WTC11 (cell line): ENCODE measurements around the gene EPHA2. TPM values are rescaled to one million over a fixed set of nuclear protein-coding genes. Genes with fewer than 3 reads are reported as not detected.

Experiments used
- ATAC-seq: fragments of 200-7000 bp; cut with Tn5 transposase; 2 replicates; pipeline ENCODE4 v1.10.0; 2021; ENCODE audit warnings: mild to moderate bottlenecking, moderate library complexity
- CTCF ChIA-PET: fragments of 300-600 bp; sonication (Branson Sonifier 250); formaldehyde crosslinking; loops from one replicate; lab custom pipeline; 2021; ENCODE audit warnings: antibody characterized with exemption; lab: Charles Lee
- POLR2A ChIA-PET: fragments of 350-600 bp; sonication (Branson Sonifier 250); formaldehyde crosslinking; loops from one replicate; lab custom pipeline; 2021; ENCODE audit warnings: antibody characterized with exemption; lab: Charles Lee
- DNase-seq: peaks from one replicate; pipeline ENCODE4 v3.0.0; 2021; ENCODE audit warnings: low spot score
- H3K27ac Mint-ChIP-seq: 2 replicates; pipeline ENCODE4 v1.8.0; 2021; ENCODE audit warnings: mixed read lengths
- H3K27me3 Mint-ChIP-seq: 2 replicates; pipeline ENCODE4 v1.8.0; 2021; ENCODE audit warnings: low read depth, mild to moderate bottlenecking, moderate library complexity, mixed read lengths
- H3K36me3 Mint-ChIP-seq: 2 replicates; pipeline ENCODE4 v1.8.0; 2021; ENCODE audit warnings: mixed read lengths
- H3K4me1 Mint-ChIP-seq: 2 replicates; pipeline ENCODE4 v1.8.0; 2022; ENCODE audit warnings: mixed read lengths
- H3K4me3 Mint-ChIP-seq: 2 replicates; pipeline ENCODE4 v1.8.0; 2021; ENCODE audit warnings: mild to moderate bottlenecking, moderate library complexity, mixed read lengths
- H3K9me3 Mint-ChIP-seq: 2 replicates; pipeline ENCODE4 v1.8.0; 2021; ENCODE audit warnings: mixed read lengths
- EMX1 ChIP-seq: fragments of 250-450 bp; sonication (Bioruptor Pico); IDR thresholded peaks from 2 replicates; pipeline ENCODE4 v1.8.0; 2021; ENCODE audit warnings: mild to moderate bottlenecking
- NFATC4 ChIP-seq: fragments of 250-450 bp; sonication (Bioruptor Pico); IDR thresholded peaks from 2 replicates; pipeline ENCODE4 v1.9.0; 2021; ENCODE audit warnings: mild to moderate bottlenecking
- NFYB ChIP-seq: sonication (generic); formaldehyde crosslinking; conservative IDR thresholded peaks from 2 replicates; pipeline ENCODE4 v1.8.0; 2022; ENCODE audit warnings: low read depth, missing genetic modification reagents
- SMAD3 ChIP-seq: sonication (generic); formaldehyde crosslinking; IDR thresholded peaks from 2 replicates; pipeline ENCODE4 v1.8.0; 2022; ENCODE audit warnings: missing genetic modification reagents, mild to moderate bottlenecking, borderline replicate concordance
- TEAD4 ChIP-seq: sonication (generic); formaldehyde crosslinking; IDR thresholded peaks from 2 replicates; pipeline ENCODE4 v1.8.0; 2022; ENCODE audit warnings: mild to moderate bottlenecking, missing genetic modification reagents
- TP53 ChIP-seq: sonication (generic); formaldehyde crosslinking; IDR thresholded peaks from 2 replicates; pipeline ENCODE4 v1.8.1; 2023; ENCODE audit warnings: mild to moderate bottlenecking, missing genetic modification reagents
- ZNF317 ChIP-seq: sonication (generic); formaldehyde crosslinking; IDR thresholded peaks from 2 replicates; pipeline ENCODE4 v1.8.1; 2023; ENCODE audit warnings: low read depth, mild to moderate bottlenecking, moderate library complexity, missing genetic modification reagents, borderline replicate concordance
- ZNF423 ChIP-seq: fragments of 250-450 bp; sonication (Bioruptor Pico); IDR thresholded peaks from 2 replicates; pipeline ENCODE4 v2.1.2; 2022; ENCODE audit warnings: mild to moderate bottlenecking, moderate library complexity
- ZNF671 ChIP-seq: fragments of 250-450 bp; sonication (Bioruptor Pico); IDR thresholded peaks from 2 replicates; pipeline ENCODE4 v1.8.0; 2021; ENCODE audit warnings: mild to moderate bottlenecking
- total RNA-seq: library from RNA; stranded (reverse); gene quantifications from 3 replicates; pipeline ENCODE4 v1.2.3, GENCODE V29; 2021
- TF ChIP-seq, protein P1 (sequence below): fragments of 250-450 bp; sonication (Bioruptor Pico); IDR thresholded peaks from 2 replicates; pipeline ENCODE4 v1.9.0; 2021; ENCODE audit warnings: mild to moderate bottlenecking
- TF ChIP-seq, protein P2 (sequence below): sonication (generic); formaldehyde crosslinking; conservative IDR thresholded peaks from 2 replicates; pipeline ENCODE4 v1.8.1; 2022; ENCODE audit warnings: mild to moderate bottlenecking, missing genetic modification reagents
- TF ChIP-seq, protein P3 (sequence below): sonication (generic); formaldehyde crosslinking; IDR thresholded peaks from 2 replicates; pipeline ENCODE4 v1.8.0; 2022; ENCODE audit warnings: missing genetic modification reagents
- TF ChIP-seq, protein P4 (sequence below): sonication (generic); formaldehyde crosslinking; IDR thresholded peaks from 2 replicates; pipeline ENCODE4 v1.8.1; 2022; ENCODE audit warnings: mild to moderate bottlenecking, missing genetic modification reagents, moderate library complexity, borderline replicate concordance
- TF ChIP-seq, protein P5 (sequence below): sonication (generic); formaldehyde crosslinking; IDR thresholded peaks from 2 replicates; pipeline ENCODE4 v1.8.1; 2022; ENCODE audit warnings: low read depth, missing genetic modification reagents, borderline replicate concordance
- TF ChIP-seq, protein P6 (sequence below): sonication (generic); formaldehyde crosslinking; IDR thresholded peaks from 2 replicates; pipeline ENCODE4 v1.8.1; 2023; ENCODE audit warnings: mild to moderate bottlenecking, missing genetic modification reagents, moderate library complexity
- TF ChIP-seq, protein P7 (sequence below): sonication (generic); formaldehyde crosslinking; IDR thresholded peaks from 2 replicates; pipeline ENCODE4 v1.8.1; 2023; ENCODE audit warnings: mild to moderate bottlenecking, missing genetic modification reagents, borderline replicate concordance
- TF ChIP-seq, protein P8 (sequence below): sonication (generic); formaldehyde crosslinking; IDR thresholded peaks from 2 replicates; pipeline ENCODE4 v1.8.0; 2022; ENCODE audit warnings: mild to moderate bottlenecking, missing genetic modification reagents

The EPHA2 gene
- total RNA-seq, 1 experiment from 2014 or later: 44.4 TPM

DNA sequence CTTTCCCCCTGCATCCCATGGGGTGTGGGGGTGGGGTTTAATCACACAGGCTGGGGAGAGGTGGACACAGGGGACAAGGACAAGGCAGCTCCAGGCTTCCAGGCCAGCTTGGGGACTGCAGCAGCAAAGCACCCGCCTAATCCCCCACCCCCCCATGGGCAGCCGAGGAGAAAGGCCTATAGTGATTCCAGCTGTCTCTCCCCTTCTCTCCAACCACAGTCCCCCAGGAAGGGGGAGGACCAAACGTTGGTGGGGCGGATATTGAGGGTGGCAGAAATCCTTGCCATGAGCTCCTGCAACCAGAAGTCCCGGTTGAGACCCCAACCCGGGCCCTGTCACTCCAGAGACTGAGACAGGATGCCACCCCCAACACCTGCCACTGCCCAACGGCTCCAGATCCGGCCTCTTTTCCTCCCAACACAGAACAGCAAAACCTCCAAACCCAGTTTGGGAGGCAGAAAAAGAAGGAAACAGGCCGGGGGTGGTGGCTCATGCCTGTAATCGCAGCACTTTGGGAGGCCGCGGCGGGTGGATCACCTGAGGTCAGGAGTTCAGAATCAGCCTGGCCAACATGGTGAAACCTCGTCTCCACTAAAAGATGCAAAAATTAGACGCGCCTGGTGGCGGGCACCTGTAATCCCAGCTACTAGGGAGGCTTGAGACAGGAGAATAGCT is 1.7 kb downstream of the EPHA2 start (continued):
- TF ChIP-seq, protein P1, sequence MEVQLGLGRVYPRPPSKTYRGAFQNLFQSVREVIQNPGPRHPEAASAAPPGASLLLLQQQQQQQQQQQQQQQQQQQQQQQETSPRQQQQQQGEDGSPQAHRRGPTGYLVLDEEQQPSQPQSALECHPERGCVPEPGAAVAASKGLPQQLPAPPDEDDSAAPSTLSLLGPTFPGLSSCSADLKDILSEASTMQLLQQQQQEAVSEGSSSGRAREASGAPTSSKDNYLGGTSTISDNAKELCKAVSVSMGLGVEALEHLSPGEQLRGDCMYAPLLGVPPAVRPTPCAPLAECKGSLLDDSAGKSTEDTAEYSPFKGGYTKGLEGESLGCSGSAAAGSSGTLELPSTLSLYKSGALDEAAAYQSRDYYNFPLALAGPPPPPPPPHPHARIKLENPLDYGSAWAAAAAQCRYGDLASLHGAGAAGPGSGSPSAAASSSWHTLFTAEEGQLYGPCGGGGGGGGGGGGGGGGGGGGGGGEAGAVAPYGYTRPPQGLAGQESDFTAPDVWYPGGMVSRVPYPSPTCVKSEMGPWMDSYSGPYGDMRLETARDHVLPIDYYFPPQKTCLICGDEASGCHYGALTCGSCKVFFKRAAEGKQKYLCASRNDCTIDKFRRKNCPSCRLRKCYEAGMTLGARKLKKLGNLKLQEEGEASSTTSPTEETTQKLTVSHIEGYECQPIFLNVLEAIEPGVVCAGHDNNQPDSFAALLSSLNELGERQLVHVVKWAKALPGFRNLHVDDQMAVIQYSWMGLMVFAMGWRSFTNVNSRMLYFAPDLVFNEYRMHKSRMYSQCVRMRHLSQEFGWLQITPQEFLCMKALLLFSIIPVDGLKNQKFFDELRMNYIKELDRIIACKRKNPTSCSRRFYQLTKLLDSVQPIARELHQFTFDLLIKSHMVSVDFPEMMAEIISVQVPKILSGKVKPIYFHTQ (CRISPR knock-in tag): no peak
- no peak for TF ChIP-seq ZNF671 (CRISPR knock-in tag)

DNA sequence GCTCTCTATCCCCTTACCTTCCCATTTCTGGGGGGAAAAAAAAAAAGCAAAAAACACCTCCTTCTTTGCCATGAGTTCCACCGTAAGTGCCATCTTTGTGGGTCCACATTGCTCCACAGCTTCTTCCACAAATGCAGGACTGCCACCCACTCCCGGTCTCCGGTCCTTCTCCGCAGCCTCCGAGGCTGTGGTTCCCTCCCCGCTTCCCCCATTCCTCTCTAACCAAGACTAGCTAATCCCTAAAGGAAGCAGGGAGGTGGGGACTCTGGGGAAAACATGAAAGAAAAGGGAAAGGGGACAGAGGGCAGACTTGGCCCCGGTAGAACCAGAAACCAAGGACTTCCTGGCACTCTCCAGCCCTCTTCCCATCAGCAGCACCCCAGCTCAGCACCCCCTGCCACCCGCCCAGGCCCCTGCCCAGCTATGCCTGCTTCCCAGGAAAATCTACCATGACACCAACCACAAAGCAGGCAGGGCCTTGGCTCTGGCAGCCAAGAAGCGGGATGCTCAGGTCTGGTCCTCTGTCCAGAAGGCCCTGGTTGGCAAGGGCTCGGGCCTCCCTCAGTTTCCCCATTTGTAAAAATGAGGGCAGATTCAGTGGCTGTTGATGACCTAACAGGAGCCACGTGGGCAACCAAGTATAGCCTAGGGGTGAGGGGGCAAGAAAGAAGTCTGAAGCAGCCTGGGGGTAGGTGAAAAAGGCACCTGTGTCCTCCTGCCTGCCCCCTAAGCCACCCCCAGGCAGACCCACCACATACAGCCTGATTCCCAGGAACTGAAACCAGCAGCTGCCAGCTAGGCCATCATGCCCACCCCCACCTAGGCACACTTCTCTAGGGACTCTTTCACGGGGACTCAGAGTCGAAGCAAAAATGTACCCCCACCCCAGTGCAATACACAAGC is 2.5 kb downstream of the EPHA2 start:
- DNase-seq (no peak), ATAC-seq (no peak; the same call in 1 of the 2 replicates)
- Mint-ChIP-seq H3K4me1 (peaks cover 48% of the 10 kb centered on the region), H3K27me3 (no peaks in the 10 kb centered on the region), H3K36me3 (peaks cover 14% of the 10 kb centered on the region), H3K4me3 (peak overlapping the region; percentile 86), H3K9me3 (no peaks in the 10 kb centered on the region), H3K27ac (peak overlapping the region; percentile 82)
- CTCF ChIA-PET: interaction anchor here (0.7 to 14.1 kb wide), 7 partner anchors 9 to 80 kb away, joined by 3 to 204 read pairs (median 4); partner anchors contain the start of gene FAM131C
- POLR2A ChIA-PET: interaction anchor here (0.6 to 4.4 kb wide), 5 partner anchors 8 to 86 kb away, joined by 3 to 31 read pairs (median 6); no protein-coding TSS in a partner anchor
- TF ChIP-seq ZNF423 (CRISPR knock-in tag): no peak
- no peak for TF ChIP-seq ZNF317 (CRISPR knock-in tag)
- TF ChIP-seq, protein P2, sequence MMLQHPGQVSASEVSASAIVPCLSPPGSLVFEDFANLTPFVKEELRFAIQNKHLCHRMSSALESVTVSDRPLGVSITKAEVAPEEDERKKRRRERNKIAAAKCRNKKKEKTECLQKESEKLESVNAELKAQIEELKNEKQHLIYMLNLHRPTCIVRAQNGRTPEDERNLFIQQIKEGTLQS (CRISPR knock-in tag): no peak
- TF ChIP-seq NFATC4 (CRISPR knock-in tag): no peak
- TF ChIP-seq SMAD3: no peak
- no peak for TF ChIP-seq NFYB (CRISPR knock-in tag)
- TF ChIP-seq, protein P3, sequence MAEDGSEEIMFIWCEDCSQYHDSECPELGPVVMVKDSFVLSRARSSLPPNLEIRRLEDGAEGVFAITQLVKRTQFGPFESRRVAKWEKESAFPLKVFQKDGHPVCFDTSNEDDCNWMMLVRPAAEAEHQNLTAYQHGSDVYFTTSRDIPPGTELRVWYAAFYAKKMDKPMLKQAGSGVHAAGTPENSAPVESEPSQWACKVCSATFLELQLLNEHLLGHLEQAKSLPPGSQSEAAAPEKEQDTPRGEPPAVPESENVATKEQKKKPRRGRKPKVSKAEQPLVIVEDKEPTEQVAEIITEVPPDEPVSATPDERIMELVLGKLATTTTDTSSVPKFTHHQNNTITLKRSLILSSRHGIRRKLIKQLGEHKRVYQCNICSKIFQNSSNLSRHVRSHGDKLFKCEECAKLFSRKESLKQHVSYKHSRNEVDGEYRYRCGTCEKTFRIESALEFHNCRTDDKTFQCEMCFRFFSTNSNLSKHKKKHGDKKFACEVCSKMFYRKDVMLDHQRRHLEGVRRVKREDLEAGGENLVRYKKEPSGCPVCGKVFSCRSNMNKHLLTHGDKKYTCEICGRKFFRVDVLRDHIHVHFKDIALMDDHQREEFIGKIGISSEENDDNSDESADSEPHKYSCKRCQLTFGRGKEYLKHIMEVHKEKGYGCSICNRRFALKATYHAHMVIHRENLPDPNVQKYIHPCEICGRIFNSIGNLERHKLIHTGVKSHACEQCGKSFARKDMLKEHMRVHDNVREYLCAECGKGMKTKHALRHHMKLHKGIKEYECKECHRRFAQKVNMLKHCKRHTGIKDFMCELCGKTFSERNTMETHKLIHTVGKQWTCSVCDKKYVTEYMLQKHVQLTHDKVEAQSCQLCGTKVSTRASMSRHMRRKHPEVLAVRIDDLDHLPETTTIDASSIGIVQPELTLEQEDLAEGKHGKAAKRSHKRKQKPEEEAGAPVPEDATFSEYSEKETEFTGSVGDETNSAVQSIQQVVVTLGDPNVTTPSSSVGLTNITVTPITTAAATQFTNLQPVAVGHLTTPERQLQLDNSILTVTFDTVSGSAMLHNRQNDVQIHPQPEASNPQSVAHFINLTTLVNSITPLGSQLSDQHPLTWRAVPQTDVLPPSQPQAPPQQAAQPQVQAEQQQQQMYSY (CRISPR knock-in tag): no peak
- TF ChIP-seq, protein P4, sequence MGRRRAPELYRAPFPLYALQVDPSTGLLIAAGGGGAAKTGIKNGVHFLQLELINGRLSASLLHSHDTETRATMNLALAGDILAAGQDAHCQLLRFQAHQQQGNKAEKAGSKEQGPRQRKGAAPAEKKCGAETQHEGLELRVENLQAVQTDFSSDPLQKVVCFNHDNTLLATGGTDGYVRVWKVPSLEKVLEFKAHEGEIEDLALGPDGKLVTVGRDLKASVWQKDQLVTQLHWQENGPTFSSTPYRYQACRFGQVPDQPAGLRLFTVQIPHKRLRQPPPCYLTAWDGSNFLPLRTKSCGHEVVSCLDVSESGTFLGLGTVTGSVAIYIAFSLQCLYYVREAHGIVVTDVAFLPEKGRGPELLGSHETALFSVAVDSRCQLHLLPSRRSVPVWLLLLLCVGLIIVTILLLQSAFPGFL: no peak
- TF ChIP-seq, protein P5, sequence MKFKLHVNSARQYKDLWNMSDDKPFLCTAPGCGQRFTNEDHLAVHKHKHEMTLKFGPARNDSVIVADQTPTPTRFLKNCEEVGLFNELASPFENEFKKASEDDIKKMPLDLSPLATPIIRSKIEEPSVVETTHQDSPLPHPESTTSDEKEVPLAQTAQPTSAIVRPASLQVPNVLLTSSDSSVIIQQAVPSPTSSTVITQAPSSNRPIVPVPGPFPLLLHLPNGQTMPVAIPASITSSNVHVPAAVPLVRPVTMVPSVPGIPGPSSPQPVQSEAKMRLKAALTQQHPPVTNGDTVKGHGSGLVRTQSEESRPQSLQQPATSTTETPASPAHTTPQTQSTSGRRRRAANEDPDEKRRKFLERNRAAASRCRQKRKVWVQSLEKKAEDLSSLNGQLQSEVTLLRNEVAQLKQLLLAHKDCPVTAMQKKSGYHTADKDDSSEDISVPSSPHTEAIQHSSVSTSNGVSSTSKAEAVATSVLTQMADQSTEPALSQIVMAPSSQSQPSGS (CRISPR knock-in tag): no peak
- TF ChIP-seq, protein P6, sequence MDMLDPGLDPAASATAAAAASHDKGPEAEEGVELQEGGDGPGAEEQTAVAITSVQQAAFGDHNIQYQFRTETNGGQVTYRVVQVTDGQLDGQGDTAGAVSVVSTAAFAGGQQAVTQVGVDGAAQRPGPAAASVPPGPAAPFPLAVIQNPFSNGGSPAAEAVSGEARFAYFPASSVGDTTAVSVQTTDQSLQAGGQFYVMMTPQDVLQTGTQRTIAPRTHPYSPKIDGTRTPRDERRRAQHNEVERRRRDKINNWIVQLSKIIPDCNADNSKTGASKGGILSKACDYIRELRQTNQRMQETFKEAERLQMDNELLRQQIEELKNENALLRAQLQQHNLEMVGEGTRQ (CRISPR knock-in tag): no peak
- no peak for TF ChIP-seq TP53 (CRISPR knock-in tag)
- no peak for TF ChIP-seq TEAD4 (CRISPR knock-in tag)
- TF ChIP-seq, protein P7, sequence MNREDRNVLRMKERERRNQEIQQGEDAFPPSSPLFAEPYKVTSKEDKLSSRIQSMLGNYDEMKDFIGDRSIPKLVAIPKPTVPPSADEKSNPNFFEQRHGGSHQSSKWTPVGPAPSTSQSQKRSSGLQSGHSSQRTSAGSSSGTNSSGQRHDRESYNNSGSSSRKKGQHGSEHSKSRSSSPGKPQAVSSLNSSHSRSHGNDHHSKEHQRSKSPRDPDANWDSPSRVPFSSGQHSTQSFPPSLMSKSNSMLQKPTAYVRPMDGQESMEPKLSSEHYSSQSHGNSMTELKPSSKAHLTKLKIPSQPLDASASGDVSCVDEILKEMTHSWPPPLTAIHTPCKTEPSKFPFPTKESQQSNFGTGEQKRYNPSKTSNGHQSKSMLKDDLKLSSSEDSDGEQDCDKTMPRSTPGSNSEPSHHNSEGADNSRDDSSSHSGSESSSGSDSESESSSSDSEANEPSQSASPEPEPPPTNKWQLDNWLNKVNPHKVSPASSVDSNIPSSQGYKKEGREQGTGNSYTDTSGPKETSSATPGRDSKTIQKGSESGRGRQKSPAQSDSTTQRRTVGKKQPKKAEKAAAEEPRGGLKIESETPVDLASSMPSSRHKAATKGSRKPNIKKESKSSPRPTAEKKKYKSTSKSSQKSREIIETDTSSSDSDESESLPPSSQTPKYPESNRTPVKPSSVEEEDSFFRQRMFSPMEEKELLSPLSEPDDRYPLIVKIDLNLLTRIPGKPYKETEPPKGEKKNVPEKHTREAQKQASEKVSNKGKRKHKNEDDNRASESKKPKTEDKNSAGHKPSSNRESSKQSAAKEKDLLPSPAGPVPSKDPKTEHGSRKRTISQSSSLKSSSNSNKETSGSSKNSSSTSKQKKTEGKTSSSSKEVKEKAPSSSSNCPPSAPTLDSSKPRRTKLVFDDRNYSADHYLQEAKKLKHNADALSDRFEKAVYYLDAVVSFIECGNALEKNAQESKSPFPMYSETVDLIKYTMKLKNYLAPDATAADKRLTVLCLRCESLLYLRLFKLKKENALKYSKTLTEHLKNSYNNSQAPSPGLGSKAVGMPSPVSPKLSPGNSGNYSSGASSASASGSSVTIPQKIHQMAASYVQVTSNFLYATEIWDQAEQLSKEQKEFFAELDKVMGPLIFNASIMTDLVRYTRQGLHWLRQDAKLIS (CRISPR knock-in tag): no peak
- no peak for TF ChIP-seq EMX1 (CRISPR knock-in tag)
- TF ChIP-seq, protein P8, sequence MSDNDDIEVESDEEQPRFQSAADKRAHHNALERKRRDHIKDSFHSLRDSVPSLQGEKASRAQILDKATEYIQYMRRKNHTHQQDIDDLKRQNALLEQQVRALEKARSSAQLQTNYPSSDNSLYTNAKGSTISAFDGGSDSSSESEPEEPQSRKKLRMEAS (CRISPR knock-in tag): no peak
